Spinal cord (tissue), 10 donors: ENCODE measurements around the gene STAG1. TPM values are rescaled to one million over a fixed set of nuclear protein-coding genes. Genes with fewer than 3 reads are reported as not detected.
"Not testable (repeated sequence)": the region's sequence is repeated elsewhere in the genome, so short reads cannot be mapped to it uniquely, and the experiment has no call there.

Experiments used
- DNase-seq, 6 donors: peaks; one replicate each; pipeline versions ENCODE4 v3.0.0 to v3.0.0-alpha.2; 2013 to 2015; ENCODE audit warnings: low spot score in 6 of 6, low read depth in 4 of 6
- H3K27ac ChIP-seq: one replicate; pipeline ENCODE4 v1.5.1; 2013; ENCODE audit warnings: low read depth, low read length, control low read depth
- H3K27me3 ChIP-seq: one replicate; pipeline ENCODE4 v1.6.1; 2013; ENCODE audit warnings: low read length; ENCODE audit not compliant: control insufficient read depth, insufficient read depth
- H3K36me3 ChIP-seq: one replicate; pipeline ENCODE4 v1.6.1; 2013; ENCODE audit warnings: low read length; ENCODE audit not compliant: control insufficient read depth, insufficient read depth
- H3K4me1 ChIP-seq: one replicate; pipeline ENCODE4 v1.6.1; 2013; ENCODE audit warnings: low read length; ENCODE audit not compliant: control insufficient read depth, insufficient read depth
- H3K4me3 ChIP-seq: one replicate; pipeline ENCODE4 v1.5.1; 2013; ENCODE audit warnings: low read depth, low read length, control low read depth
- H3K9me3 ChIP-seq: one replicate; pipeline ENCODE4 v1.6.1; 2013; ENCODE audit warnings: low read length; ENCODE audit not compliant: control insufficient read depth, insufficient read depth
- WGBS: methylation state at CpG from one replicate; pipeline ENCODE4 v1.1.5; 2013; ENCODE audit warnings: missing lambda C conversion rate; ENCODE audit not compliant: insufficient coverage; 5-methylcytosine and 5-hydroxymethylcytosine counted together
- polyA plus RNA-seq, 2 donors: library from polyadenylated mRNA; unstranded; fragments of 120-200 nt; gene quantifications; one replicate each; pipeline ENCODE4 v1.2.1, GENCODE V29; 2013; ENCODE audit not compliant: insufficient read length in 2 of 2
- total RNA-seq, 2 donors: library from RNA; depleted of rRNA in 1 of 2; stranded (reverse); fragments of 120-200 nt in 1 of 2; fragments of >200 nt in 1 of 2; gene quantifications; one replicate each; pipeline versions ENCODE4 v1.2.3 to v1.2.4, GENCODE V29; 2013 to 2014
- donor health status: healthy.

Gene STAG1
- total and polyA plus RNA-seq, 4 donors, result 24.8 to 77.4 (median 45.0) TPM

- DNase-seq, result peak in 1 of 6 donors; percentile 12
- Histone ChIP-seq H3K27me3 (no peaks in the 10 kb centered on the region), H3K27ac (no peak overlapping the region), H3K36me3 (no peaks in the 10 kb centered on the region), H3K4me1 (no peaks in the 10 kb centered on the region), H3K4me3 (no peak overlapping the region), H3K9me3 (no peaks in the 10 kb centered on the region)
- 64% methylated on average over 1 of the region's 2 CpGs for WGBS
Observed at GRCh38 chr3:136559896-136560295, 192.3 kb downstream of the STAG1 start.

DNA sequence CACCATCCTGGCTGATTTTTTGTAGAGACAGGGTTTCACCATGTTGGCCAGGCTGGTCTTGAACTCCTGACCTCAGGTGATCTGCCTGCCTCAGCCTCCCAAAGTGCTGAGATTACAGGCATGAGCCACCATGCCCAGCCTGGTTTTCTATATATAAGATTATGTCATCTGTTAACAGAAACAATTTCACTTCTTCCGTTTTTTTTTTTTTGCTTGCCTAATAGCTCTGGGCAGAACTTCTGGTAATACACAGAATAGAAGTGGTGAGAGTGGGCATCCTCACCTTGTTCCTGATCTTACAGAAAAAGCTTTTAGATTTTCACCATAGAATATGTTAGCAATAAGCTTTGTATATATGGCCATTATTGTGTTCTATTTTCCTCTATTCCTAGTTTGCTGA is 202.7 kb downstream of the STAG1 start:
- not testable (repeated sequence) for H3K27me3 ChIP-seq, DNase-seq, H3K4me3 ChIP-seq, H3K27ac ChIP-seq, H3K4me1 ChIP-seq, H3K9me3 ChIP-seq, H3K36me3 ChIP-seq
- WGBS, result no CpG with 5 or more reads among the region's 1 CpG

DNA sequence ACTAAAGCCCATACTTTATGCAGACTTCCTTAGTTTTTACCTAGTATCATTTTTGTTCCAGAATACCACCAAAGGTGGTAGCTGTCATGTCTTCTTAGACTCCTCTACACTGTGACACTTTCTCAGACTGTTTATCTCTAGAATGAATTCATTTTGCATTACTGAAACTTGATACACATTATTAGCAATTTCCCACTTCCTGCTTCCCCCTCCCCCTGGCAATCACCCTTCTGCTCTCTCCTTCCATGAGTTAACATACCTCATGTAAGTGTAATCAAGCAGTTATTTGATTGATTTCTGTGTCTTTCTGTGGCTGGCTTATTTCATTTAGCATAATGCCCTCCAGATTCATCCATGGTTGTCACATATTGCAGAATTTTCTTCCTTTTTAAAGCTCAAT is 204.9 kb downstream of the STAG1 start:
- Histone ChIP-seq H3K9me3 (no peaks in the 10 kb centered on the region), H3K4me1 (no peaks in the 10 kb centered on the region)

GRCh38 chr3:136546720-136547119 is 205.5 kb downstream of the STAG1 start:
- no peak overlapping the region for H3K27ac ChIP-seq
- no peak overlapping the region for H3K4me3 ChIP-seq
- peak in 2 of 6 donors; percentile 25 to 51 for DNase-seq
- H3K4me1 ChIP-seq, result no peaks in the 10 kb centered on the region
- H3K36me3 ChIP-seq, result peaks cover 3% of the 10 kb centered on the region
- no peaks in the 10 kb centered on the region for H3K27me3 ChIP-seq
- H3K9me3 ChIP-seq, result no peaks in the 10 kb centered on the region

More for the DNA sequence above, 204.9 kb downstream of the STAG1 start:
- H3K27ac ChIP-seq, result no peak overlapping the region
- no peak for DNase-seq
- no peaks in the 10 kb centered on the region for H3K27me3 ChIP-seq
- H3K4me3 ChIP-seq, result no peak overlapping the region
- H3K36me3 ChIP-seq, result peaks cover 3% of the 10 kb centered on the region

- Histone ChIP-seq H3K4me1 (no peaks in the 10 kb centered on the region), H3K9me3 (no peaks in the 10 kb centered on the region), H3K27ac (peak overlapping the region; percentile 43), H3K36me3 (no peaks in the 10 kb centered on the region), H3K27me3 (no peaks in the 10 kb centered on the region), H3K4me3 (no peak overlapping the region)
- WGBS, result no CpG with 5 or more reads among the region's 3 CpGs
- DNase-seq, result peak in 3 of 6 donors; percentile 22 to 74 (median 46)
Observed at GRCh38 chr3:136545664-136546268, 206.4 kb downstream of the STAG1 start.

GRCh38 chr3:136544532-136544931 is 207.6 kb downstream of the STAG1 start:
- no peak for DNase-seq
- Histone ChIP-seq H3K4me1 (no peaks in the 10 kb centered on the region), H3K4me3 (no peak overlapping the region), H3K9me3 (no peaks in the 10 kb centered on the region), H3K27ac (no peak overlapping the region), H3K36me3 (no peaks in the 10 kb centered on the region), H3K27me3 (no peaks in the 10 kb centered on the region)
- WGBS, result no CpG with 5 or more reads among the region's 3 CpGs

DNA sequence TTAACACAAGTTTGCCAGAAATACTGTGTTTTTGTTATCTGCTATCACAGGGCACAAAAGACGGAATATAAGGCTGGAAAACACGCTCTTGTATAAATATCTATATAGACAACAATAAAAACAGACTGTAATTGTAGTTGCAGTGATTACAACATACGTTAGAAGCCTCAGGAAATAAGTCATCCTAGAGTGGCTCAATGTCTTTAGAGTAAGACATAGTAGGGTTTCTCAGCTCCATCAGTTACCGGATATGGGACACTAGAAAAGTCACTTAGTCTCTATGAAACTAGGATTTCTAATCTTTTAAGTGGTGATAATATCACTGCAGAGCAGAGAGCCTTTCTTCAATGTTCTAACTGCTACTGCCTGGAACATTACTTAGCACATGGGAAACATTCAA is 208.8 kb downstream of the STAG1 start:
- WGBS, result no CpG with 5 or more reads among the region's 4 CpGs
- Histone ChIP-seq H3K27ac (no peak overlapping the region), H3K4me3 (no peak overlapping the region)

GRCh38 chr3:136535906-136536305 is 216.3 kb downstream of the STAG1 start:
- peaks cover 6% of the 10 kb centered on the region for H3K9me3 ChIP-seq
- WGBS, result no CpG with 5 or more reads among the region's 3 CpGs
- no peak for DNase-seq
- H3K27ac ChIP-seq, result no peak overlapping the region
- no peaks in the 10 kb centered on the region for H3K36me3 ChIP-seq
- no peak overlapping the region for H3K4me3 ChIP-seq
- H3K27me3 ChIP-seq, result no peaks in the 10 kb centered on the region
- no peaks in the 10 kb centered on the region for H3K4me1 ChIP-seq

More for the DNA sequence above, 208.8 kb downstream of the STAG1 start:
- Histone ChIP-seq H3K27me3 (no peaks in the 10 kb centered on the region), H3K36me3 (no peaks in the 10 kb centered on the region), H3K9me3 (no peaks in the 10 kb centered on the region), H3K4me1 (no peaks in the 10 kb centered on the region)
- DNase-seq, result no peak

DNA sequence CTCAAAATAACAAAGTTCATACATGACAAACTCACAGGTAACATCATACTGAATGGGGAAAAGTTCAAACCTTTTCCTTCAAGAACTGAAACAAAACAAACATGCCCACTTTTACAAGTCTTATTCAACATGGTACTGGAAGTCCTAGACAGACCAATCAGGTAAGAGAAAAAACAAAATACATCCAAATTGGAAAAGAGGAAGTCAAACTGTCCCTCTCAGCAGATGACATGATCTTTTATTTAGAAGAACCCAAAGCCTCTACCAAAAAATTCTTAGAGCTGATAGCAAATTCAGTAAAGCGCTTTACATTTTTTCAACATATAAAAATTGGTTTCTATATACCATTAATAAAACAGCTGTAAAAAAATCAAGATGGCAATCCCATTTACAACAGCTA is 219.4 kb downstream of the STAG1 start:
- H3K9me3 ChIP-seq, result peaks cover 8% of the 10 kb centered on the region
- H3K27me3 ChIP-seq, result no peaks in the 10 kb centered on the region
- no peaks in the 10 kb centered on the region for H3K4me1 ChIP-seq
- H3K4me3 ChIP-seq, result no peak overlapping the region
- no peak overlapping the region for H3K27ac ChIP-seq
- no peaks in the 10 kb centered on the region for H3K36me3 ChIP-seq
- DNase-seq, result no peak
- no CpG with 5 or more reads among the region's 1 CpG for WGBS

DNA sequence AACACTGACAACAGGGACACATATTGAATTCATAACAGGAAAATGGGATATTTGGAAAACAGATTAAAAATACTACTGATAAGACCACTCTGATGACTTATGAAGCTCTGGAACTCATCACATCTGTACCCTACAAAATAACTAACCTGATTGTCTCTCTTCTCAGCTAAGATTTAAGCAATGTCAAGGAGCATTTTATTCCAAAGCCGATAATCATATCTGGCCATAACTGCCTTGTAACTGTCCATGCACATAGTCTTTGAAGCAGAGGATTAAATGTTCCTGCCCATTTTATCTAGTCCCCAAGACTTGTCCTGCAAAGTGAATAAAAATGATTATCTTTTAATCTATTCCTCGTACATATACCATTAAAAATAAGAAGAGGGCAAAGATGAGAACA is 234.1 kb downstream of the STAG1 start:
- Histone ChIP-seq H3K27ac (no peak overlapping the region), H3K4me3 (no peak overlapping the region), H3K9me3 (no peaks in the 10 kb centered on the region), H3K36me3 (no peaks in the 10 kb centered on the region), H3K4me1 (no peaks in the 10 kb centered on the region), H3K27me3 (no peaks in the 10 kb centered on the region)
- DNase-seq, result no peak
- WGBS, result 100% methylated on average over 1 of the region's 2 CpGs
